Measurements from ENCODE around the gene LMF2.

Gene LMF2

DNA sequence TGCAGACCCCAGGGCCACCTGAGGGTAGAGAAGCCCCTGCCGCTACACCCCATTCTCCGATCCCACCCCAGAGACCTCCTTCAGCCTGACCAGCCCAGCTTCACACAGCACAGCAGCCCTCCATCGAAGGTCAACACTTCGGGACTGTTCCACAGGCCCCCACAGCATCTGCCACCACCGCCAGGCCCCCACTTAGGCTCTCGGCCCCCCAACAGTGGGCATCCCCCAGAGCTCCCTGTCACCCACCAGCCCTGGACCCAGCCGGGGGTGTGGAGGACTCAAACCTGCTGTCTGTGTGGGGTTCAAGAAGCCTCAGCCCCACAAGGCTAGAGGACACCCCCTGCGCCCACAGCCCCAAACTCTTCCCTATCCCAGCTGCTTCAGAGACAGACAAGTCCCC lies 38.9 kb downstream of the LMF2 start:
- peaks cover 22% of the 10 kb centered on the region for H3K4me1 ChIP-seq (ENCODE audit: control insufficient read depth, insufficient read depth, low read length)
- peaks cover 4 to 86% of the 10 kb centered on the region in 2 experiments; a peak in 2 of 3 replicates for H3K36me3 ChIP-seq (ENCODE audit: control insufficient read depth in 2 of 2, insufficient read depth in 1 of 2, low read length in 2 of 2)
- ChIA-PET POLR2A (interaction anchor here (1.3 kb wide), 1 partner anchor 10 kb away, joined by 3 read pairs; no protein-coding TSS in a partner anchor), CTCF (interaction anchor here (1.1 to 3.3 kb wide), 2 partner anchors 29 to 95 kb away, joined by 3 to 18 read pairs; no protein-coding TSS in a partner anchor)
- no peaks in the 10 kb centered on the region for H3K9me3 ChIP-seq (ENCODE audit: control insufficient read depth, insufficient read depth, low read depth, low read length)
- no peak overlapping the region for H3K4me3 ChIP-seq (ENCODE audit: low read depth, low read length)
- TF ChIP-seq HOXD13 (CRISPR knock-in tag; IDR thresholded peaks at IDR 0.05; ENCODE audit: borderline replicate concordance) = no peak
- TF ChIP-seq, protein P1, sequence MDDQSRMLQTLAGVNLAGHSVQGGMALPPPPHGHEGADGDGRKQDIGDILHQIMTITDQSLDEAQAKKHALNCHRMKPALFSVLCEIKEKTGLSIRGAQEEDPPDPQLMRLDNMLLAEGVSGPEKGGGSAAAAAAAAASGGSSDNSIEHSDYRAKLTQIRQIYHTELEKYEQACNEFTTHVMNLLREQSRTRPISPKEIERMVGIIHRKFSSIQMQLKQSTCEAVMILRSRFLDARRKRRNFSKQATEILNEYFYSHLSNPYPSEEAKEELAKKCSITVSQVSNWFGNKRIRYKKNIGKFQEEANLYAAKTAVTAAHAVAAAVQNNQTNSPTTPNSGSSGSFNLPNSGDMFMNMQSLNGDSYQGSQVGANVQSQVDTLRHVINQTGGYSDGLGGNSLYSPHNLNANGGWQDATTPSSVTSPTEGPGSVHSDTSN (CRISPR knock-in tag; IDR thresholded peaks at IDR 0.05) = no peak
- TF ChIP-seq GLIS1 (tag by site-specific recombination; IDR thresholded peaks at IDR 0.05) = peak; percentile 6; the same call in 1 of the 2 replicates
- TF ChIP-seq SETDB1 (IDR thresholded peaks at IDR 0.05; ENCODE audit: insufficient read length, low read length) = no peak
- no peak overlapping the region for H3K27ac ChIP-seq (ENCODE audit: extremely low read depth, low read depth, low read length)

DNA sequence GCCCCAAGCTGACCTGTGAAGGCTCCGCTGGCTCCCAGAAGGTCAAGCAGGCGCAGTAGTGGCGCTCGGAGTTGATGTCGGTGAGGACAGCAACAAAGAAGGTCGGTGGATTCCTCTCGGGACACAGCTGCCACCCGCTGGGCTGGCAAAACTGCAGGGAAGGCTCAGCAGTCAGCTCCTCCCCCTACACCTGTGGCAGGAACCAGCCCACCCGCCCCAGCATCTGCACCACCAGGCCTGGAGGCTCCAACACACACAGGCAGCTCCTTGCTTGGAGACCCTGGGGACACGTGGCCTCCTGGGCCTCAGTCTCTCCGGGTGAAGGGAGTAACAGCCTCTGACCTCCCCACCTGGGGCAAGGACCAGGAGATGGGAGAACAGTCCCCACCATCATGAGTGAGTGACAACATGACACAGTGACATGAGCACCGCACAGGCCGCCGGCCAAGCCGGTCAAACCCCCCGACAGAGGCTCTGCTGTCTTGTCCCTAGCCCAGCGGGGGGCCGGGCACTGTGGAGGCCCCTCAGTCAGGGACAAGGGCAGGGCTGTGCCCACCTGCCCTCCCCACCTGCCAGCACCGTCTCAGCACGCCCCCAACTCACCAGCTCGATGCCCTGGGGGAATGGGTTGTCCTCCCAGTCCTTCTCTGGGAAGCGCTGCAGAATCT lies 39.6 kb downstream of the LMF2 start:
- TF ChIP-seq WT1 (tag by site-specific recombination; IDR thresholded peaks at IDR 0.05) (no peak), ZNF391 (tag by site-specific recombination; IDR thresholded peaks at IDR 0.05; ENCODE audit: borderline replicate concordance, low read depth) (no peak), KLF10 (tag by site-specific recombination; IDR thresholded peaks at IDR 0.05) (no peak), ZNF214 (tag by site-specific recombination; IDR thresholded peaks at IDR 0.05; ENCODE audit: borderline replicate concordance) (no peak), IKZF3 (tag by site-specific recombination; IDR thresholded peaks at IDR 0.05) (no peak), ZNF24 (tag by site-specific recombination; IDR thresholded peaks at IDR 0.05) (no peak), GFI1B (tag by site-specific recombination; IDR thresholded peaks at IDR 0.05) (no peak), RBAK (tag by site-specific recombination; IDR thresholded peaks at IDR 0.05) (no peak), ZNF548 (tag by site-specific recombination; IDR thresholded peaks at IDR 0.05) (no peak), ZBTB48 (tag by site-specific recombination; IDR thresholded peaks at IDR 0.05) (no peak), ZNF239 (tag by site-specific recombination; IDR thresholded peaks at IDR 0.05) (no peak), ZNF776 (tag by site-specific recombination; IDR thresholded peaks at IDR 0.05; ENCODE audit: borderline replicate concordance) (no peak), ZNF23 (tag by site-specific recombination; IDR thresholded peaks at IDR 0.05; ENCODE audit: borderline replicate concordance) (no peak), ZNF629 (tag by site-specific recombination; IDR thresholded peaks at IDR 0.05) (no peak), GLI4 (tag by site-specific recombination; IDR thresholded peaks at IDR 0.05) (no peak)
- TF ChIP-seq, protein P2, sequence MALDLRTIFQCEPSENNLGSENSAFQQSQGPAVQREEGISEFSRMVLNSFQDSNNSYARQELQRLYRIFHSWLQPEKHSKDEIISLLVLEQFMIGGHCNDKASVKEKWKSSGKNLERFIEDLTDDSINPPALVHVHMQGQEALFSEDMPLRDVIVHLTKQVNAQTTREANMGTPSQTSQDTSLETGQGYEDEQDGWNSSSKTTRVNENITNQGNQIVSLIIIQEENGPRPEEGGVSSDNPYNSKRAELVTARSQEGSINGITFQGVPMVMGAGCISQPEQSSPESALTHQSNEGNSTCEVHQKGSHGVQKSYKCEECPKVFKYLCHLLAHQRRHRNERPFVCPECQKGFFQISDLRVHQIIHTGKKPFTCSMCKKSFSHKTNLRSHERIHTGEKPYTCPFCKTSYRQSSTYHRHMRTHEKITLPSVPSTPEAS (tag by site-specific recombination; IDR thresholded peaks at IDR 0.05) = no peak
- TF ChIP-seq, protein P3, sequence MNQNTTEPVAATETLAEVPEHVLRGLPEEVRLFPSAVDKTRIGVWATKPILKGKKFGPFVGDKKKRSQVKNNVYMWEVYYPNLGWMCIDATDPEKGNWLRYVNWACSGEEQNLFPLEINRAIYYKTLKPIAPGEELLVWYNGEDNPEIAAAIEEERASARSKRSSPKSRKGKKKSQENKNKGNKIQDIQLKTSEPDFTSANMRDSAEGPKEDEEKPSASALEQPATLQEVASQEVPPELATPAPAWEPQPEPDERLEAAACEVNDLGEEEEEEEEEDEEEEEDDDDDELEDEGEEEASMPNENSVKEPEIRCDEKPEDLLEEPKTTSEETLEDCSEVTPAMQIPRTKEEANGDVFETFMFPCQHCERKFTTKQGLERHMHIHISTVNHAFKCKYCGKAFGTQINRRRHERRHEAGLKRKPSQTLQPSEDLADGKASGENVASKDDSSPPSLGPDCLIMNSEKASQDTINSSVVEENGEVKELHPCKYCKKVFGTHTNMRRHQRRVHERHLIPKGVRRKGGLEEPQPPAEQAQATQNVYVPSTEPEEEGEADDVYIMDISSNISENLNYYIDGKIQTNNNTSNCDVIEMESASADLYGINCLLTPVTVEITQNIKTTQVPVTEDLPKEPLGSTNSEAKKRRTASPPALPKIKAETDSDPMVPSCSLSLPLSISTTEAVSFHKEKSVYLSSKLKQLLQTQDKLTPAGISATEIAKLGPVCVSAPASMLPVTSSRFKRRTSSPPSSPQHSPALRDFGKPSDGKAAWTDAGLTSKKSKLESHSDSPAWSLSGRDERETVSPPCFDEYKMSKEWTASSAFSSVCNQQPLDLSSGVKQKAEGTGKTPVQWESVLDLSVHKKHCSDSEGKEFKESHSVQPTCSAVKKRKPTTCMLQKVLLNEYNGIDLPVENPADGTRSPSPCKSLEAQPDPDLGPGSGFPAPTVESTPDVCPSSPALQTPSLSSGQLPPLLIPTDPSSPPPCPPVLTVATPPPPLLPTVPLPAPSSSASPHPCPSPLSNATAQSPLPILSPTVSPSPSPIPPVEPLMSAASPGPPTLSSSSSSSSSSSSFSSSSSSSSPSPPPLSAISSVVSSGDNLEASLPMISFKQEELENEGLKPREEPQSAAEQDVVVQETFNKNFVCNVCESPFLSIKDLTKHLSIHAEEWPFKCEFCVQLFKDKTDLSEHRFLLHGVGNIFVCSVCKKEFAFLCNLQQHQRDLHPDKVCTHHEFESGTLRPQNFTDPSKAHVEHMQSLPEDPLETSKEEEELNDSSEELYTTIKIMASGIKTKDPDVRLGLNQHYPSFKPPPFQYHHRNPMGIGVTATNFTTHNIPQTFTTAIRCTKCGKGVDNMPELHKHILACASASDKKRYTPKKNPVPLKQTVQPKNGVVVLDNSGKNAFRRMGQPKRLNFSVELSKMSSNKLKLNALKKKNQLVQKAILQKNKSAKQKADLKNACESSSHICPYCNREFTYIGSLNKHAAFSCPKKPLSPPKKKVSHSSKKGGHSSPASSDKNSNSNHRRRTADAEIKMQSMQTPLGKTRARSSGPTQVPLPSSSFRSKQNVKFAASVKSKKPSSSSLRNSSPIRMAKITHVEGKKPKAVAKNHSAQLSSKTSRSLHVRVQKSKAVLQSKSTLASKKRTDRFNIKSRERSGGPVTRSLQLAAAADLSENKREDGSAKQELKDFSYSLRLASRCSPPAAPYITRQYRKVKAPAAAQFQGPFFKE (tag by site-specific recombination; IDR thresholded peaks at IDR 0.05; ENCODE audit: borderline replicate concordance) = no peak
- TF ChIP-seq, protein P4, sequence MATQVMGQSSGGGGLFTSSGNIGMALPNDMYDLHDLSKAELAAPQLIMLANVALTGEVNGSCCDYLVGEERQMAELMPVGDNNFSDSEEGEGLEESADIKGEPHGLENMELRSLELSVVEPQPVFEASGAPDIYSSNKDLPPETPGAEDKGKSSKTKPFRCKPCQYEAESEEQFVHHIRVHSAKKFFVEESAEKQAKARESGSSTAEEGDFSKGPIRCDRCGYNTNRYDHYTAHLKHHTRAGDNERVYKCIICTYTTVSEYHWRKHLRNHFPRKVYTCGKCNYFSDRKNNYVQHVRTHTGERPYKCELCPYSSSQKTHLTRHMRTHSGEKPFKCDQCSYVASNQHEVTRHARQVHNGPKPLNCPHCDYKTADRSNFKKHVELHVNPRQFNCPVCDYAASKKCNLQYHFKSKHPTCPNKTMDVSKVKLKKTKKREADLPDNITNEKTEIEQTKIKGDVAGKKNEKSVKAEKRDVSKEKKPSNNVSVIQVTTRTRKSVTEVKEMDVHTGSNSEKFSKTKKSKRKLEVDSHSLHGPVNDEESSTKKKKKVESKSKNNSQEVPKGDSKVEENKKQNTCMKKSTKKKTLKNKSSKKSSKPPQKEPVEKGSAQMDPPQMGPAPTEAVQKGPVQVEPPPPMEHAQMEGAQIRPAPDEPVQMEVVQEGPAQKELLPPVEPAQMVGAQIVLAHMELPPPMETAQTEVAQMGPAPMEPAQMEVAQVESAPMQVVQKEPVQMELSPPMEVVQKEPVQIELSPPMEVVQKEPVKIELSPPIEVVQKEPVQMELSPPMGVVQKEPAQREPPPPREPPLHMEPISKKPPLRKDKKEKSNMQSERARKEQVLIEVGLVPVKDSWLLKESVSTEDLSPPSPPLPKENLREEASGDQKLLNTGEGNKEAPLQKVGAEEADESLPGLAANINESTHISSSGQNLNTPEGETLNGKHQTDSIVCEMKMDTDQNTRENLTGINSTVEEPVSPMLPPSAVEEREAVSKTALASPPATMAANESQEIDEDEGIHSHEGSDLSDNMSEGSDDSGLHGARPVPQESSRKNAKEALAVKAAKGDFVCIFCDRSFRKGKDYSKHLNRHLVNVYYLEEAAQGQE (tag by site-specific recombination; IDR thresholded peaks at IDR 0.05) = no peak
- Histone ChIP-seq H3K36me3 (ENCODE audit: control insufficient read depth in 2 of 2, insufficient read depth in 1 of 2, low read length in 2 of 2) (peaks cover 2 to 86% of the 10 kb centered on the region in 2 experiments; a peak in 2 of 3 replicates), H3K27ac (ENCODE audit: extremely low read depth, low read depth, low read length) (no peak overlapping the region), H3K4me3 (ENCODE audit: low read depth, low read length) (no peak overlapping the region), H3K9me3 (ENCODE audit: control insufficient read depth, insufficient read depth, low read depth, low read length) (no peaks in the 10 kb centered on the region), H3K4me1 (ENCODE audit: control insufficient read depth, insufficient read depth, low read length) (peaks cover 16% of the 10 kb centered on the region)
- ChIA-PET CTCF (interaction anchor here (0.6 to 3.3 kb wide), 3 partner anchors 29 to 165 kb away, joined by 3 to 18 read pairs (median 4); no protein-coding TSS in a partner anchor), POLR2A (interaction anchor here (1.9 kb wide), 1 partner anchor 58 kb away, joined by 4 read pairs; the partner anchor contains the start of gene SCO2)
